ENCODE results near the gene LACC1. TPM values are rescaled to one million over a fixed set of nuclear protein-coding genes. Genes with fewer than 3 reads are reported as not detected.

The LACC1 gene
- total RNA-seq, 1 experiment from 2014 or later, result 3.7 TPM

DNA sequence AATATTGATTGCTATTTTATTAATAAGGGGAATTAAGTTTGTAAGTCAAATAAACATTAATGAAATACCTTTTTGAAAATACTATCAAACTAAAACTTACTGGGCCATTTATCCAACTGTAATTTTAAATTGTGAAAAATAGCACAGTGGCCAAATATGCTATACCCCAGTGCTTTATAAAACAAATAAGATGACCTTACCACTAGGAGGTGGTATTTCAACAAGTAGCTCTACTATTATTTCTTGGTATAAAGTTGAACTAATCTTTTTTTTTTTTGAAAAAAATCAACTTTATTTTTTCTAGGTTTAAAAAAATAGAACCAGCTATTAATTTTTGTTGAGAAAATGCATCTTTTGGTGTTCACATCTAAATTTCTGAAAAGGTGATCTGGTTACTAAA lies 14.7 kb downstream of the LACC1 start:
- Histone ChIP-seq H2BK15ac (ENCODE audit: low read depth, low read length) (no peak overlapping the region), H2BK12ac (ENCODE audit: insufficient read length, low read depth, low read length) (no peak overlapping the region), H2BK20ac (ENCODE audit: low read depth, low read length, poor library complexity, severe bottlenecking) (no peak overlapping the region), H4K8ac (replicated peaks; ENCODE audit: insufficient read length, low read depth, low read length) (no peak overlapping the region), H4K91ac (ENCODE audit: insufficient read length, low read depth, low read length) (no peak overlapping the region), H4K5ac (ENCODE audit: insufficient read length, low read depth, low read length) (no peak overlapping the region), H3K4ac (ENCODE audit: low read depth, low read length) (no peak overlapping the region), H3K9ac (ENCODE audit: extremely low read depth, insufficient read length, low read length) (no peak overlapping the region), H3K4me1 (ENCODE audit: insufficient read depth, low read length) (no peaks in the 10 kb centered on the region; the same call in 1 of the 2 replicates), H3K27me3 (ENCODE audit: insufficient read depth, low read length) (no peaks in the 10 kb centered on the region), H3K18ac (ENCODE audit: insufficient read length, low read depth, low read length) (no peak overlapping the region), H3K23me2 (ENCODE audit: insufficient read length, low read depth, low read length, poor library complexity, severe bottlenecking) (no peaks in the 10 kb centered on the region), H2BK5ac (ENCODE audit: insufficient read length, low read length) (no peak overlapping the region), H3K9me3 (ENCODE audit: control insufficient read depth, low read depth, low read length) (no peaks in the 10 kb centered on the region), H2AFZ (ENCODE audit: low read length) (no peak overlapping the region), H3K79me1 (ENCODE audit: insufficient read depth, low read depth, low read length, poor library complexity, severe bottlenecking) (no peaks in the 10 kb centered on the region), H4K20me1 (ENCODE audit: control insufficient read depth, insufficient read depth, insufficient read length) (no peaks in the 10 kb centered on the region), H3K79me2 (ENCODE audit: insufficient read depth, low read length) (no peaks in the 10 kb centered on the region), H2AK5ac (ENCODE audit: insufficient read length, low read length) (no peak overlapping the region), H3K4me2 (ENCODE audit: insufficient read depth, insufficient read length, low read length) (no peak overlapping the region), H3K27ac (ENCODE audit: insufficient read length, low read depth, low read length) (no peak overlapping the region), H3K23ac (ENCODE audit: insufficient read length, low read depth, low read length) (no peak overlapping the region), H2BK120ac (ENCODE audit: low read depth, low read length, poor library complexity, severe bottlenecking) (no peak overlapping the region), H3T11ph (ENCODE audit: low read length) (no peak overlapping the region), H3K14ac (ENCODE audit: insufficient read depth, low read length) (no peak overlapping the region), H3K56ac (ENCODE audit: insufficient read length, low read depth, low read length) (no peak overlapping the region)
- Mint-ChIP-seq H3K9me3 (no peaks in the 10 kb centered on the region; a peak in 1 of 5 replicates), H3K4me3 (no peak overlapping the region), H3K27me3 (ENCODE audit: low read depth) (no peaks in the 10 kb centered on the region), H3K4me1 (peaks cover 2 to 4% of the 10 kb centered on the region in 2 experiments; a peak in 2 of 4 replicates), H3K36me3 (ENCODE audit: insufficient read depth in 1 of 3, low read depth in 3 of 3) (no peaks in the 10 kb centered on the region), H3K27ac (no peak overlapping the region)
- TF ChIP-seq, protein P1, sequence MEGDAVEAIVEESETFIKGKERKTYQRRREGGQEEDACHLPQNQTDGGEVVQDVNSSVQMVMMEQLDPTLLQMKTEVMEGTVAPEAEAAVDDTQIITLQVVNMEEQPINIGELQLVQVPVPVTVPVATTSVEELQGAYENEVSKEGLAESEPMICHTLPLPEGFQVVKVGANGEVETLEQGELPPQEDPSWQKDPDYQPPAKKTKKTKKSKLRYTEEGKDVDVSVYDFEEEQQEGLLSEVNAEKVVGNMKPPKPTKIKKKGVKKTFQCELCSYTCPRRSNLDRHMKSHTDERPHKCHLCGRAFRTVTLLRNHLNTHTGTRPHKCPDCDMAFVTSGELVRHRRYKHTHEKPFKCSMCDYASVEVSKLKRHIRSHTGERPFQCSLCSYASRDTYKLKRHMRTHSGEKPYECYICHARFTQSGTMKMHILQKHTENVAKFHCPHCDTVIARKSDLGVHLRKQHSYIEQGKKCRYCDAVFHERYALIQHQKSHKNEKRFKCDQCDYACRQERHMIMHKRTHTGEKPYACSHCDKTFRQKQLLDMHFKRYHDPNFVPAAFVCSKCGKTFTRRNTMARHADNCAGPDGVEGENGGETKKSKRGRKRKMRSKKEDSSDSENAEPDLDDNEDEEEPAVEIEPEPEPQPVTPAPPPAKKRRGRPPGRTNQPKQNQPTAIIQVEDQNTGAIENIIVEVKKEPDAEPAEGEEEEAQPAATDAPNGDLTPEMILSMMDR (conservative IDR thresholded peaks at IDR 0.05), result peak; percentile 67
- no peak for DNase-seq

Measured in H9 (cell line).